Measurements from ENCODE around the gene DDX51.

The DDX51 gene, protein sequence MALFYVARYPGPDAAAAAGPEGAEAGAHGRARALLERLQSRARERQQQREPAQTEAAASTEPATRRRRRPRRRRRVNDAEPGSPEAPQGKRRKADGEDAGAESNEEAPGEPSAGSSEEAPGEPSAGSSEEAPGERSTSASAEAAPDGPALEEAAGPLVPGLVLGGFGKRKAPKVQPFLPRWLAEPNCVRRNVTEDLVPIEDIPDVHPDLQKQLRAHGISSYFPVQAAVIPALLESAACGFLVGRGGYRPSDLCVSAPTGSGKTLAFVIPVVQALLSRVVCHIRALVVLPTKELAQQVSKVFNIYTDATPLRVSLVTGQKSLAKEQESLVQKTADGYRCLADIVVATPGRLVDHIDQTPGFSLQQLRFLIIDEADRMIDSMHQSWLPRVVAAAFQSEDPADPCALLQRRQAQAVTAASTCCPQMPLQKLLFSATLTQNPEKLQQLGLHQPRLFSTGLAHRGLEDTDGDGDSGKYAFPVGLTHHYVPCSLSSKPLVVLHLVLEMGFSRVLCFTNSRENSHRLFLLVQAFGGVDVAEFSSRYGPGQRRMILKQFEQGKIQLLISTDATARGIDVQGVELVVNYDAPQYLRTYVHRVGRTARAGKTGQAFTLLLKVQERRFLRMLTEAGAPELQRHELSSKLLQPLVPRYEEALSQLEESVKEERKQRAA

DNA sequence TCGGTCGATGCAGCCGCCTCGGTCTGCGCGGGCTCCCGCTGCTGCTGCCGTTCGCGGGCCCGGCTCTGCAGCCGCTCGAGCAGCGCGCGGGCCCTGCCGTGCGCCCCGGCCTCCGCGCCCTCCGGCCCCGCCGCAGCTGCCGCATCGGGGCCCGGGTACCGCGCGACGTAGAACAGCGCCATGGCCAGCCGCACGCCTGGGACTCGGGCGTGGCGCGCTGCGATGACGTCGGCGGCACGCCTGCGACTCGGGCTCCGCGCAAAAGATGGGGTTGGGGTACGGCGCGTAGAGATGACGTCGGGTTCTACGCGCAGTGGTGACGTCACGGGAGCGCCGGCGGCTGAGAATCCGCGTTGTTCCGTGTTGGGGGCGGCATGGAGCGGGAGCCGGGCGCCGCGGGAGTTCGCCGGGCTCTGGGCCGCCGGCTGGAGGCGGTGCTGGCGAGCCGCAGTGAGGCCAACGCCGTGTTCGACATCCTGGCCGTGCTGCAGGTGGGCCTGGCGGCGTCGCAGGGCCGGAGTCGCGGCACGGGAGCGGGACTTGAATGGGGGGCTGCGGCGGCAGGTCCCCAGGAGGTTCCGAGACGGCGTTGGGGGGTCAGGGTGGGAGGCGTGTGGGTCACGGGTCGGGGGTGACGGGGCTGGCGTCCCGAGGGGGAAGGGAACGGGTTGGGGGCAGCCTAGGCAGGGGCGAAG lies at the start of gene DDX51, which contains the start of gene NOC4L:
TSS of gene DDX51 (minus strand) at position 205 of the 695 bp plus-strand sequence. CDS start at position 182, 23 bp downstream.
TSS of gene NOC4L (plus strand) at position 343 of the 695 bp plus-strand sequence. CDS start at position 375, 32 bp downstream.
- ATAC-seq (peak; percentile 90), DNase-seq (peak; percentile 98)
- Mint-ChIP-seq H3K27me3 (peaks cover 2% of the 10 kb centered on the region), H3K36me3 (ENCODE audit: low read depth) (peaks cover 12% of the 10 kb centered on the region), H3K27ac (peak within 1 kb of the TSS; percentile 94), H3K4me3 (peak within 1 kb of the TSS; percentile 89), H3K9me3 (no peaks in the 10 kb centered on the region), H3K4me1 (peaks cover 29% of the 10 kb centered on the region)

DNA sequence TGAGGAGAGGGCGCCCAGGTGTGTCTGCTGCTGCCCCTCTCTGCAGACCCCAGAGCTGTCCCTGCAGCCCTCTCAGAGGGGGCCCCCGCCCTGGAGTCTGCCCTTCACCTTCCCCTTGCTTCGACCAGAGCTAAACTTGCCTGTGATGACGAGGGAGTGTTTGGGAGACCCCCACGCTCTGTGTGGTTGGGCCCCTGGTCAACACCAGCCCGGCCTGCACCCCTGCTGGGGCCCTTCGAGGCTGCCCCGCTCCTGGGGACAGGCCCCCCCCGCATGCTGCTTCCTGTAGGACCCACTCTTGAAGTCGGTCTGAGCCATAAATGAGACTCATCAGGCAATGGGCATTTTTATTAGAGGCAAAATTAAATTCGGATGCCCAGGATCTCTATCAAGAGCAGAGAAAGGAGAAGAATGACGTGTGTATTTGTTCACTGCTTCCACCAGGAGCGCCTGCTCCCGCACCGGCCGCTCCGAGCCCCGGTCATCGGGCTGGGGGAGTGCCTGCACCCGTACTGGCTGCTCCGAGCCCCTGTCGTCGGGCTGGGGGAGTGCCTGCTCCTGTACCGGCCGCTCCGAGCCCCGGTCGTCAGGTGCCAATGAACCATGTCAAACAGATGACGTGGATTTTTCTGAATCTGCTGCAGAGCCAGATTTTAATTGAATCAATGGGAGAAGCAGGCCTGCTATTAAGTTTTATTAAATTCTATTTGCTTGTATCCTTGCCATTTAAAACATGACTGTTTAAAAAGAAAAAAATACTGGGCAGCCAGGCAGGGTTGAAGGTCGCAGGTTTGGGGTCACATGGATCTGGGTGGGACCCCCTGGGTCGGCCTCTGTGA lies 47.8 kb upstream of the DDX51 start:
- H3K36me3 Mint-ChIP-seq (ENCODE audit: low read depth), result peaks cover 3% of the 10 kb centered on the region
- H3K4me3 Mint-ChIP-seq, result no peak overlapping the region
- ATAC-seq, result no peak
- no peaks in the 10 kb centered on the region for H3K27me3 Mint-ChIP-seq
- DNase-seq, result no peak
- H3K9me3 Mint-ChIP-seq, result peaks cover 9% of the 10 kb centered on the region
- no peak overlapping the region for H3K27ac Mint-ChIP-seq
- H3K4me1 Mint-ChIP-seq, result peaks cover 25% of the 10 kb centered on the region

DNA sequence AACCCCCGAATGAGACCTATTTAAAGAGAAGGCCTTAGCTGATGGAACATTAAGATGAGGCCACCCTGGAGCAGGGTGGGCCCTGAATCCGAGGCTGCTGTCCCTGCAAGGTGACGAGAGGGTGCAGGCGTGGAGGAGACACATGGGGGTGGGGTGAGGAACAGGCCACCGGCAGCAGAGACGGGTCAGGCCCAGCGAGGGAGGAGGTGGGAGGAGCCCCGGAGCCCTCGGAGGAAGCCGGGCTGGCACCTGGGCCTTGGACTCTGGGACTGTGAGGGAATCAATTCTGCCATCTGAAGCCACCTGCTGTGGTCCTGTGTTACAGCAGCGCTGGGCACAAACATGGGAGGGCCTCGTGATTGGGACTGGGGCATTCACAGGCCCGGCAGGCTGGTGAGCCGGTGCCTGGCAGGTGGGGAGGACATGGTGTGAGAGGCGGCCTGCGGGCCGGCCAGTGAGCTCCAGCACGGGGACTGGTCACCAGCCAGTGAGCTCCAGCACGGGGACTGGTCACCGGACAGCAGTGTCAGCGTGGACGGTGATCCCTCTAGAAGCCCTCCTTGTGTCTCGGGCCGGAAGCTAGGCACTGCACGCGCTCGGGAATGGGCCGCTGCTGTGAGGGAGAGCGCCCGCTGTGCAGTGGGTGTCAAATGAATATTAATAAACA lies 46.8 kb upstream of the DDX51 start:
- Mint-ChIP-seq H3K27me3 (peaks cover 1% of the 10 kb centered on the region), H3K4me1 (peaks cover 34% of the 10 kb centered on the region), H3K4me3 (no peak overlapping the region), H3K27ac (no peak overlapping the region), H3K9me3 (peaks cover 9% of the 10 kb centered on the region), H3K36me3 (ENCODE audit: low read depth) (peaks cover 3% of the 10 kb centered on the region)
- no peak for ATAC-seq
- DNase-seq, result no peak

DNA sequence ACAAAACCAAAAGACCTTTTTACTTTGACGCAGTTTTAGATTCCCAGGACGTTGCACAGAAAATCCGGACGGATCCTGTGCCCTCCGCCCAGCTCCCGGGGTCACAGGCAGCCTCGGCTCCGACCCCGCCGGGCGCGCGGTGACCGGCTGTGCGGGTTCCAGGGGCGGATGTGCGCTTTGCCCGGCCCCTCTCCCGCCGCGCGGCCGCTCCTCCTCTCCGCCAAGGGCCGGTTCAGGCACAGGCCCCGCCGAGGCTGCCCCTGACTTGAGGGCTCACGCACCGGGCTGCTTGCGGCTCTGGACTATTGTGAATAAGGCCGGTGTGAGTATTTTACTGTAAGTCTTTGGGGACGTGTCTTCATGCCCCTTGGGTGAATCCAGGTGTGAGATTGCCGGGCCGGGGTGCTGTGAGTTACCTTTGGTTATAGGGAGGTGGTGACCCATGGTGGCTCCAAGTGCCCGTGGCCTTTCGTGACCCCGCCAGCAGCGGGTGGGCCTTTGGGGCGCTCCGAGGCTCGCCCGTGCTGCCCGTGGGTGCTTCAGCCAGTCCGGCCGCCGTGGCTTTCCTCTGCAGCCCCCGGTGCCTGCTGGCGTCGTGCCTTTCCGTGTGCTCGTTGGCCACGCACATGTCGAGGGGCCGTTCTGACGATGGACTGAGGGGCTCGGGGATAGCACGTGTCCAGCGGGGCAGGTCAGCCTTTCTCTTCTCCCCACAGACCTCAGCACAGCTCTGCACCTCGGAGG lies 46.1 kb upstream of the DDX51 start:
- H3K9me3 Mint-ChIP-seq, result peaks cover 9% of the 10 kb centered on the region
- H3K27ac Mint-ChIP-seq, result peak overlapping the region; percentile 74
- ATAC-seq, result peak; percentile 4
- H3K27me3 Mint-ChIP-seq, result peaks cover 4% of the 10 kb centered on the region
- no peak for DNase-seq
- H3K36me3 Mint-ChIP-seq (ENCODE audit: low read depth), result peaks cover 3% of the 10 kb centered on the region
- peak overlapping the region; percentile 82 for H3K4me3 Mint-ChIP-seq
- peaks cover 42% of the 10 kb centered on the region for H3K4me1 Mint-ChIP-seq

DNA sequence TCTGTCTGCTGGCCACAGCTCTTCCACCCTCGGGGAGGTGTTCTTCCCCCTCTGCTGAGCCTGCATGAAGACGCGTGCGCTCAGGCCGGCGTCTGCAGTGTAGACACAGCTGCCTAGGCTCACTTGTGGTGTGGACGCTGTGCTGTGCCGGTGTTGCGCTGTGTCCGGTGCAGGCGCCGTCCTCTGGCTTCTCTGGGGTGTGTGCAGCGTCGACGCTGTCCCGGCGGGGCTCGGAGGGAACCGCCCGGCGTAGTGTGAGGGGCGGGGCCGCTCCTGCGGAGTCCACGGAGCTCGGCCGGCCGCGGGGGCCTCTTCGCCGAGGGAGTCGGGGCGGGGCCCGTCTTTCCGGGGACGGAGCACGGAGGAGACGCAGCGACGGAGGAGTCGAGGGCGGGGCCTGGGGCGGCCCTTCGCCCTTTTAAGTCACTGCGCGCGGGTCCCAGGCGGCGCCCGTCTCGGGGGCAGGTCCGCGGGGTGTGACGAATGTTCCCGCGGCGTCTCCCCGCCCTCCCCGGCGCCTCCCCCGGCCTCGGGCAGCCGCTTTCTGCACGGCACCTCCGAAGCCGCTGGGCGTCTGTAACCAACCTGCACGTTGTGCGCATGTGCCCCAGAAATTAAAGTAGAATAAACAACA lies 45.4 kb upstream of the DDX51 start:
- peak; percentile 95 for ATAC-seq

DNA sequence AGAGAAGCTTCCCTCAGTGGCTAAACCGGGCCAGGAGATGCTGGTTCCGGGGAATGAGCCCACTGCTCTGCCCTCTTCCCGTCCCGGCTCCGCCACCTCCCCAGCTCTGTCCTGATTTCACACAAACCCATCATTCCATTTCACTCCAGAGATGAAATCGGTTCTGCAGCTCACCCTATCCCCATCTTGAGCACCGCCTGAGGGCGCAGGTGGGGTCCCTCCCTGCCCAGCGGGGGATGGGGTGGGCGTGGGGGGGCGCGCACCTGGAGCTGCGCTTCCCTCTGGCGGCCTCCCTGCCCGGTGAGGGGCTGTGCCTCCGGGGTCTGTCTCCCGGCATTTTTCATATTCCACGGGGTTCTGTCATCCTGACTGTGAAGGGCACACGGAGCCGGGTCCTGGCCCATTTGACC lies 44.8 kb upstream of the DDX51 start:
- Mint-ChIP-seq H3K4me1 (peaks cover 44% of the 10 kb centered on the region), H3K4me3 (peak overlapping the region; percentile 82), H3K36me3 (ENCODE audit: low read depth) (no peaks in the 10 kb centered on the region), H3K27ac (peak overlapping the region; percentile 71), H3K27me3 (peaks cover 4% of the 10 kb centered on the region), H3K9me3 (peaks cover 4% of the 10 kb centered on the region)
- ATAC-seq (no peak), DNase-seq (no peak)

More for the DNA sequence above, 45.4 kb upstream of the DDX51 start:
- peak overlapping the region; percentile 82 for H3K4me3 Mint-ChIP-seq
- H3K27me3 Mint-ChIP-seq, result peaks cover 4% of the 10 kb centered on the region
- no peaks in the 10 kb centered on the region for H3K36me3 Mint-ChIP-seq (ENCODE audit: low read depth)
- peaks cover 44% of the 10 kb centered on the region for H3K4me1 Mint-ChIP-seq
- peak overlapping the region; percentile 74 for H3K27ac Mint-ChIP-seq
- peaks cover 9% of the 10 kb centered on the region for H3K9me3 Mint-ChIP-seq
- DNase-seq, result peak; percentile 93

DNA sequence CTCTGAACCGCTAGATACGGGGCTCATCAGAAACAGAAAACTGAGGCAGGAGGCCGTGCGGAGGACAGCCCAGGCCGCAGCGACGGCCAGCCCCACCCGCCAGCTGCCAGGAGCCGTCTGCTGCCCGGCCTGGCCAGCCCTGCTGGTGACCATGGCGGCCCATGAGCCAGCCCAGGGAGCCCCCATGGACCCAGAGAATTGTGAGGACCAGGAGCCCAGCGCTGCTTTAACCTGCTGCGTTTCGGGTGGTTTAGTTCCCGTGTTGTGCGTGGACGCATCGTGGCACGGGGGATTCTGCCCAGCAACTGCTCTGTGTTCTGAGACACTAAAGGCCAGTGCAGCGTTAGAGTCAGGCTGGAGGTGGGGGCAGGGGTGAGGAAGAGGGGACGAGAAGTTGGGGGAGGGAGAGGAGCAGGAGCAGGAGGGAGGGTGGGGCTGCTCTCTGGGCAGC lies 44.4 kb upstream of the DDX51 start:
- H3K27ac Mint-ChIP-seq, result no peak overlapping the region
- peaks cover 4% of the 10 kb centered on the region for H3K27me3 Mint-ChIP-seq

DNA sequence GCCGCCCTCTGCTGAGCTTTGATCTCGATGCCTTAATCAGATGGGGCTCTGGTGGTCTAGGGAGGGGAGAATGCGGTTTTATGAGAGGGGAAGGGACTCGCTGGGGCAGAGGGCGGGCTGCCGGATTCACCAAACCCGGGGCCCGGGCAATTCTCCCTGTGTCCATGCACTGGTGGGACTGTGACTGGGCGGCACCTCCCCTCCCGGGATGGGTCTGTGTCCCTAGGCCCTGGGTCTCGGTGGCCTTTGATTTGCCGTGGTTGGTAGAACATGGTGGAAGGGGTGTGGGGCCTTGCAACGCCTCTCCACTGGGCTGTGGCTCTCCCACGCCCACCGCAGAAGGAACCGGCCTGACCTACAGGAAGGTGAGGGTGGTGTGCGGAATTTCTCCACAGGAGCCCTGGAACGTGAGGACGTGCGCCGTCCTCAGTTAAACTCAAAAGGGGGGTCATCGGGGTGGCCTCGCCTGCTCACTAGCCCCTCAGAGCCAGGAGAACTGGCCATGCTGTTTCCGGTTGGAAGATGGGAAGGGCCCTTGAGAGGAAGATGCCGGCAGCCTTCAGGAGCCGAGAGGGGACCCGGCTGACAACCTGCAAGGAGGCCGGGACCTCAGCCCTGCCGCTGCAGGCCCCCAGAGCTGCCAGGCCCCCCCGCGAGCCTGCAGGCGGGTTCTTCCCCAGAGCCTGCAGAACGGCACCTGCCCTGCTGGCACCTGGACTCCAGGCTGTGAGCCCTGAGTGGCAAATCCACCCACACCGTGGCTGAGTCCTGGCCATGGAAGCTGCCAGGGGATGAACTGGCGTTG lies 43.7 kb upstream of the DDX51 start:
- peaks cover 4% of the 10 kb centered on the region for H3K27me3 Mint-ChIP-seq
- peaks cover 44% of the 10 kb centered on the region for H3K4me1 Mint-ChIP-seq
- H3K36me3 Mint-ChIP-seq (ENCODE audit: low read depth), result no peaks in the 10 kb centered on the region
- DNase-seq, result no peak
- H3K9me3 Mint-ChIP-seq, result no peaks in the 10 kb centered on the region
- no peak overlapping the region for H3K4me3 Mint-ChIP-seq
- H3K27ac Mint-ChIP-seq, result no peak overlapping the region
- ATAC-seq, result no peak

More for the DNA sequence above, 44.4 kb upstream of the DDX51 start:
- Mint-ChIP-seq H3K36me3 (ENCODE audit: low read depth) (no peaks in the 10 kb centered on the region), H3K4me3 (peak overlapping the region; percentile 82), H3K4me1 (peaks cover 44% of the 10 kb centered on the region), H3K9me3 (peaks cover 2% of the 10 kb centered on the region)
- ATAC-seq, result no peak
- no peak for DNase-seq

DNA sequence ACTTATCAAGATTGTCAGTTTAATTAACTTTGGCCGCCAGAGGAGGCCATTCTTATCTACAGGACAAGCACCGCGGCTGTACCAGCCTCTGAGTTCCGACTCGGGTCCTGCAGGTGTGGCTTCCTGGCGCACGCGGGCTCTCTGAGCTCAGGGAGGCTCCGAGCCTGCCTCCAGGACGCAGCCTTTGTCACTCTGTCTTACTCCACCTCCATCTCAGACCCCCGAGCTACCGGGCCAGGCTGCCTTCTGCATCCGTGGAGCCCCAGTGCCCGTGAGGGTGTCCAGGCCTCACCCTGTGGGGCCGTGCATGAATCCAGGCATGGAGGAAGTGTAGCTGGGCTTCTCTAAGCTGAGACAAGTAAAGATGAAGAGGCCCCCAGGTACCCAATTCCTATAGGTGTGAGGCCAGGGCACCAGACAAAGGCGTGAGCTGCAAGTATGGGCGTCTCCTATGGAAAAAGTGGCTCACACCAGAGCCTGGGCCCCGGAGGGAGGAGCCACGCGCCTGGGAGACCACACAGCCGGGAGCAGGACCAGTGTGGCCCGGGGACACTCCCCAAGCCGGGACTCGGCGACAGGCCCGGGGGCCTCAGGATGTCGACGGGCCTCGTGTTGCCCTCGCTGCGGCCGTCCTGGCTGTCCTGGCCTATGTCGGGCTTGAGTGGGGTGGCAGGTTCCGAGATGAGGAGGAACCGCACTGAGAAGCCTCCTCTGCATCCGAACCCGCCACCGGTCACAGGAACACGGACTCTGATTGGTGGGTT lies 42.9 kb upstream of the DDX51 start:
- no peaks in the 10 kb centered on the region for H3K9me3 Mint-ChIP-seq
- peak overlapping the region; percentile 87 for H3K27ac Mint-ChIP-seq
- DNase-seq (peak; percentile 31), ATAC-seq (no peak)
- peaks cover 4% of the 10 kb centered on the region for H3K27me3 Mint-ChIP-seq
- peaks cover 44% of the 10 kb centered on the region for H3K4me1 Mint-ChIP-seq
- H3K4me3 Mint-ChIP-seq, result peak overlapping the region; percentile 78
- no peaks in the 10 kb centered on the region for H3K36me3 Mint-ChIP-seq (ENCODE audit: low read depth)

DNA sequence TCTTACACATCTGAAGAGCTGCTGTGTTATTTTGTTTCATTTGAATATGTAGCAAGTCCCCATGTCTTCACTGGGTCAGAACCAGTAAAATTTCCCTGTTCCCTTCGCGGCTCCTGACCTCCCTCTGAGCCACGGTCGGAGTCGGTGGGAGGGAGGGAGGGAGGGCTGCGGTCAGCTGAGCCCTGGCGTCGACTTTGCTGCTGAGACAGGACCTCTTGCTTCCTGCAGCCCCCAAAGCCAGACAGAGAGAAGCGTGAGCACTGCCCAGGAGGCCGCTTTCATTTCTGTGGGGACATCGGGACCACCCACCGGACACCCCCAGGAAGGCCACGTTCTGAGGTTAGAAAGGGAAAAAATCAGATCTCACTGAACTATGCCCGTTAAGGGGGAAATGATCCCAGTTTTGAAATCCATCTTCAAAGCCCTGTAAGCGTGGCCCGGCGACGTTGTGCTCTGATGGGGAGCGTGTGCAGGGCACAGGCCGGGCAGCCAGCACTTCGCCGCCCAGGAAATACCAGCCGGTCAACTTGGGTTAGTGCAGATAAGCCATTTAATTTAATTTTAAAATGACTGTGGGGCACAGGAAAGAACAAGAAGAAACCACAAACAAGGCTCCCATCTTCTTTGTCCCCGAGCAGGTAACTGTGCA lies 42.2 kb upstream of the DDX51 start:
- Mint-ChIP-seq H3K27ac (peak overlapping the region; percentile 87), H3K36me3 (ENCODE audit: low read depth) (no peaks in the 10 kb centered on the region), H3K9me3 (no peaks in the 10 kb centered on the region), H3K4me3 (peak overlapping the region; percentile 78), H3K4me1 (peaks cover 44% of the 10 kb centered on the region), H3K27me3 (peaks cover 4% of the 10 kb centered on the region)
- DNase-seq, result peak; percentile 20
- ATAC-seq, result no peak

DNA sequence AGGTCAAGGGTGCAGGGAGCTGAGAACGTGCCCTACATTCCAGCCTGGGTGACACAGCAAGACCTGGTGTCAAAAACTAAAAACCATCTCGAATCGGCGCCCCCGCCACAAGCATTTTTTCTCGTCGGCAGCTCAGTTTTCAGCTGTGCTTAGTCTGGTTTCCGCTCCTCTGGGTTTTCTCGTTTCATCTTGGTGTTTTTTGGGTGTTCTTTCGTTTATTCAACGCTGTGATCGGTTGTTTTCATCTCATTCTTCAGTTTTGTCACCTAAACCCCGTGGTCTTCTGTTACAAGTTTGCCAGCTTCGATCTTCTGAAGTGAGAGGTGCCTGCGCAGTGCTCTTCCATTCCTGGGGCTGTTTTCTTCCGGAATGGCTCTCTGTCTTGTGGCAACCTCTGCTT lies 41.6 kb upstream of the DDX51 start:
- no peaks in the 10 kb centered on the region for H3K9me3 Mint-ChIP-seq
- H3K27ac Mint-ChIP-seq, result peak overlapping the region; percentile 87
- H3K4me1 Mint-ChIP-seq, result peaks cover 41% of the 10 kb centered on the region
- H3K27me3 Mint-ChIP-seq, result peaks cover 4% of the 10 kb centered on the region
- H3K4me3 Mint-ChIP-seq, result peak overlapping the region; percentile 78
- DNase-seq, result no peak
- no peak for ATAC-seq
- no peaks in the 10 kb centered on the region for H3K36me3 Mint-ChIP-seq (ENCODE audit: low read depth)

All from activated naive CD8-positive, alpha-beta T cell treated with anti-CD3 and anti-CD28 coated beads, Interleukin-2, amount 50 U/mL, for 24 hours (primary cell).